Right ventricle myocardium inferior (tissue), 1 donor: ENCODE measurements around the gene RCC2. TPM values are rescaled to one million over a fixed set of nuclear protein-coding genes. Genes with fewer than 3 reads are reported as not detected.
"Not testable (repeated sequence)": the region's sequence is repeated elsewhere in the genome, so short reads cannot be mapped to it uniquely, and the experiment has no call there.

Experiments
- ATAC-seq: fragments of 200-7000 bp; cut with Tn5 transposase; one replicate; pipeline ENCODE4 v1.9.1; 2020; ENCODE audit warnings: mild to moderate bottlenecking, moderate library complexity
- DNase-seq: peaks from one replicate; pipeline ENCODE4 v3.0.0; 2021; ENCODE audit errors: missing footprints
- intact Hi-C: fragments of 100-400 bp; cut with DNase I; formaldehyde crosslinking; loops from one replicate; pipeline ENCODE4 v1.11.0; 2022
- long read RNA-seq: library from polyadenylated mRNA; unstranded; transcript quantifications from one replicate; pipeline ENCODE4 v2.0.0, GENCODE V29; 2021
- total RNA-seq: library from RNA; stranded (reverse); fragmentation: NEBNext Ultra II Directional; extraction: Animal tissue kit (Norgen Biotek cat#: 25700); gene quantifications from one replicate; pipeline ENCODE4 v1.2.1, GENCODE V29; 2021
- donor health status: DM: no; HTN: yes; CAD: no; lungs with severe emphysema.

The RCC2 gene
- total RNA-seq: 12.7 TPM
- long read RNA-seq, full-length matches to known transcripts: 2 of 4 reads
- long read RNA-seq, partial matches to known transcripts: 0 of 4 reads
- long read RNA-seq, other reads (novel, unspliced or antisense): 2 of 4 reads

DNA sequence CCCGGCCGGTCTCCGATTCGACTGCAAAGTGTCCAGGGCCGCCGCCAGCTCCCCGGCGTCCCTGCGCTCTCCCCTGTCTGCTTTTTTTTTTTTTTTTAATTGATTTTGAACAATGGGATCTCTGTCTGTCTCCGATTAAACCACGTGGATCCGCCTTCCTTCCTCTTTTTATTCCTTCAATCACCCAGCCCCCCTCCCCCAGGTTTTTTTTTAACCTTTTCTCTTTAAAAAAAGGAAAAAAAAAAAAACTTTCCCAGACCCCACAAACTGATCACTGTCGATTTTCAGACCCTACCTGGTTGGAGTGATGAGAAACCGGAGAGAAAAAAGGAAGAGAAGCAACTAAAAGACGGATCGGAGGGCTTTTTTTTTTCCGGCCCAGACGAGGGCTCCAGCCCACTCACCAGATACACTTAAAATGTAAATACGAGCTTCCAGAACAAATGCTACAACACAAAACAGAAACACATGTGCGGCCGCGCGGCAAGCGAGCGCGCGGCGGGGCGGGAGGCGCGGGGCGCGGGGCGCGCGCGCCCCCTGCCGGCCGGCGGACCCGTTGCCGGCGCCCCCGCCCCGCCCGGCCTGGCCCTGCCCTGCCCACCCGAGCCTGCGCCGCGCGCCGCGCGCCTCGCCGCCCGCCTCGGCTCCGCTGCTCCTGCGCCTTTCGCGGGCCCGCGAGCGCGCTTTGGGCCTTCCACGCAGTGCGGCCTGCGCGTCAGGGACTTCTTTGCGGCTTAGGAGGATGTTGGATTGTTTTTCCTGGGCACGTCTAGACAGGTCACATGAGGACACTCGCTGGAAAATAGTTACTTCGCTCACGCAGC lies at the start of gene RCC2:
TSS of gene RCC2 (minus strand) at position 428 of the 824 bp plus-strand sequence. CDS start 1,163 bp downstream, outside the sequence.
- ATAC-seq (peak; percentile 87), DNase-seq (peak; percentile 85)
- intact Hi-C loops: loop anchor here (1.0 kb wide), 1 partner anchor 19 kb away; no protein-coding TSS in a partner anchor

DNA sequence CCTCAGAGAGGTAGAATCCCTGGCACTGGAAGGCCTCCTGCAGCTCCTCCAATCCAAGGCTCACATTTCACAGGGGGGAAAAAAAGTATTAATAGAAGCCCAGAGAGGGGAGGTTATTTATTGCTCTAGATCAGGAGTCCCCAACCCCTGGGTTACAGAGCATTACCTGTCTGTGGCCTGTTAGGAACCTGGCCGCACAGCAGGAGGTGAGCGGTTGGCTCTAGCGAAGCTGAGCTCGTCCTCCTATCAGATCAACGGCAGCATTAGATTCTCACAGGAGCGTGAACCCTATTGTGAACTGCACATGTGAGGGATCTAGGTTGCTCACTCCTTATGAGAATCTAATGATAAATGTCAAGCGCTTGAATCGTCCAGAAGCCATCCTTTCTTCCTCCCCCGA lies 46.8 kb upstream of the RCC2 start:
- no peak for ATAC-seq
- no peak for DNase-seq
- intact Hi-C loops: no loop called here

DNA sequence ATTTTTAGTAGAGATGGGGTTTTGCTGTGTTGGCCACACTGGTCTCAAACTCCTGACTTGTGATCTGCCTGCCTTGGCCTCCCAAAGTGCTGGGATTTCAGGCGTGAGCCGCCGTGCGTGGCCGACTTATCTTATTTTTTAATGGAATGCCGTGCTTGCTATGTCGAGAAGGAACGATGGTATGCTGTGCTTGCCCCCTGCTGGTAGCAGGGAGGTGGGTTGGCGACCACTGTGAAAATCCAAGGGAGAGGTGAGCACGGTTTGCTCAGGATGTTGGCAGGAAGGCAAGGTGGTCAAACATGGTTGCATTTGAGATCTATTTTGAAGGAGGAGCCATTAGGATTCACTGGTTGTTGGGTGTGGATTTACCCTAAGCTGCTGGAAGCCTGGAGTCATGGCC lies 45.8 kb upstream of the RCC2 start:
- DNase-seq (no peak), ATAC-seq (no peak)
- intact Hi-C loops: loop anchor here (2.0 kb wide), 1 partner anchor 64 kb away; no protein-coding TSS in a partner anchor

DNA sequence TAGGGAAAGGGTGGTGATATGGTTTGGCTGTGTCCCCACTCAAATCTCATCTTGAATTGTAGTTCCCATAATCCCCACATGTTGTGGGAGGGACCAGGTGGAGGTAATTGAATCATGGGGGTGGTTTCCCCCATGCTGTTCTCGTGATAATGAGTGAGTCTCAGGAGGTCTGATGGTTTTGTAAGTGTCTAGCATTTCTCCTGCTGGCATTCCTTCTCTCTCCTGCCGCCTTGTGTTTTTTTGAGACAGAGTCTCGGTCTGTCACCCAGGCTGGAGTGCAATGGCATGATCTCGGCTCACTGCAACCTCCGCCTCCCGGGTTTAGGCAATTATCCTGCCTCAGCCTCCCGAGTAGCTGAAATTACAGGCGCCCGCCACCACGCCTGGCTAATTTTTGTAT lies 42.5 kb upstream of the RCC2 start:
- intact Hi-C loops, DNase-seq, ATAC-seq: not testable (repeated sequence)

DNA sequence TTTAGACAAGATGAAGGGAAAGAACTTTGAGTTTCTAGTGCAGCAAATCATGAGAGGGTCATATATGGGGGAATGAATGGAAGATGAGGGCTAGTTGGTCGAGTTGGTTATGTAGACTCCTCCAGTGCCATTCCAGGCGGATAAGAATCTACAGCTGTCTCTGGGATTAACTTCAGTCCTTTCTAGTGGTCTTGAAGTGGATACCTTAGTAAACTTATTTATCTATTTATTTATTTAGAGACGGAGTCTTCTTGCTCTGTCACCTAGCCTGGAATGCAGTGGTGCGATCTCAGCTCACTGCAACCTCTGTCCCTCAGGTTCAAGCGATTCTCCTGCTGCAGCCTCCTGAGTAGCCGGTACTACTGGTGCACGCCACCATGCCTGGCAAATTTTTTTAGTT lies 41.4 kb upstream of the RCC2 start:
- ATAC-seq: no peak
- intact Hi-C loops: no loop called here

DNA sequence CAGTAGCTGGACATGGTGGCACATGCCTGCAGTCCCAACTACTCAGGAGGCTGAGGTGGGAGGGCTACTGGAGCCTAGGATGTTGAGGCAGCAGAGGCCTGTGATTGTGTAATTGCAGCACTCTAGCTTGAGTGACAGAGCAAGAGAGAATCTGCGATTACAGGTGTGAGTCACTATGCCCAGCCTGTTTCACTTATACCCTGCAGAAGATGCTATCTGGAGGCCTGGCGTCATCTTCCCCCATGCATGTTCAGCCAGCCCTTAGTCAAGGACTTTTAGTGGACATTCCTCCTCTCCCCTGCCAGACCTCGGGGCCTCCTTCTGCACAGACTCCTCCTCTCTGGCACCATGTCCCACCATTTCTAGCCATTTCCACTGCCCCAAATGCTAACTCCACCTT lies 36.3 kb upstream of the RCC2 start:
- DNase-seq (no peak), ATAC-seq (peak; percentile 57)
- intact Hi-C loops: no loop called here

More for the DNA sequence above, 41.4 kb upstream of the RCC2 start:
- no peak for DNase-seq

DNA sequence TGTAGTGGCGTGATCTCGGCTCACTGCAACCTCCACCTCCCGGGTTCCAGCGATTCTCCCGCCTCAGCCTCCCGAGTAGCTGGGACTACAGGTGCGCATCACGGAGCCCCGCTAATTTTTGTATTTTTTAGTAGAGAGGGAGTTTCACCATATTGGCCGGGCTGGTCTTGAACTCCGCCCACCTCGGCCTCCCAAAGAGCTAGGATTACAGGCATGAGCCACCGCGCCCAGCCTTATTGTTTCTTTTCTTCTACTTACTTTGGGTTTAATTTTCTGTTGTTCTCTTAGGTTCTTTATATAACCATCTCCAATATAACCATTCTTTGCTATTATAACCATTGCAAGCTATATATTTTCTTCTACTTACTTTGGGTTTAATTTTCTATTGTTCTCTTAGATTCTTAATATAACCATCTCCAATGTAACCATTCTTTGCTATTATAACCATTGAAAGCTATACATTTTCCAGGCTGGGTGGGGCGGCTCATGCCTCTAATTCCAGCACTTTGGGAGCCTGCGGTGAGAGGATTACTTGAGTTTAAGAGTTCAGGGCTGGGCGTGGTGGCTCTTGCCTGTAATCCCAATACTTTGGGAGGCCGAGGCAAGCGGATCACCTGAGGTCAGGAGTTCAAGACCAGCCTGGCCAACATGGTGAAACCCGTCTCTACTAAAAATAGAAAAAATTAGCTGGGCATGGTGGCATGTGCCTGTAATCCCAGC lies 35.5 kb upstream of the RCC2 start:
- intact Hi-C loops, DNase-seq, ATAC-seq: not testable (repeated sequence)

DNA sequence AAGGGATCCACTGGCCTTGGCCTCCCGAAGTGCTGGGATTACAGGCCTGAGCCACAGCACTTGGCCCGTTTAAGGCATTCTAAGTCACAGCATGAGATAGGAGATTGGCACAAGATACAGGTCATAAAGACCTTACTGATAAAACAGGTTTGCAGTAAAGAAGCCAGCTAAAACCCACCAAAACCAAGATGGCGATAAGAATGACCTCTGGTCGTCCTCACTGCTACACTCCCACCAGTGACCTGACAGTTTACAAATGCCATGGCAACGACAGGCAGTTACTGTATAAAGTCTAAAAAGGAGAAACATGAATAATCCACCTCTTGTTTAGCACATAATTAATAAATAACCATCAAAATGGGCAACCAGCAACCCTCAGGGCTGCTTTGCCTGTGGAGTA lies 33.3 kb upstream of the RCC2 start:
- no peak for DNase-seq
- intact Hi-C loops: no loop called here
- ATAC-seq: no peak

DNA sequence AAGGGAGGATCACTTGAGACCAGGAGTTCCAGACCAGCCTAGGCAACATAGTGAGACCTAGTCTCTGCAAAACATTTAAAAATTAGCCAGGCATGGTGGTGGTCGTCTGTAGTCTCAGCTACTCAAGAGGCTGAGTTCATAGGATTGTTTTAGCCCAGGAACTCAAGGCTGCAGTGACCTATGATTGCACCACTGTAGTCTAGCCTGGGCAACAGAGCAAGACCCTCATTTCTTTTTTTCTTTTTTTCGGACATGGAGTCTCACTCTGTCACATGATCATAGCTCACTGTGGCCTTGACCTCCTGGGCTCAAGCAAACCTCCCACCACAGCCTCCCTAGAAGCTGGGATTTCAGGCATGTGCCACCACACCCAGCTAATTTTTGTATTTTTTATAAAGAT lies 31.9 kb upstream of the RCC2 start:
- DNase-seq (no peak), ATAC-seq (no peak)
- intact Hi-C loops: no loop called here

DNA sequence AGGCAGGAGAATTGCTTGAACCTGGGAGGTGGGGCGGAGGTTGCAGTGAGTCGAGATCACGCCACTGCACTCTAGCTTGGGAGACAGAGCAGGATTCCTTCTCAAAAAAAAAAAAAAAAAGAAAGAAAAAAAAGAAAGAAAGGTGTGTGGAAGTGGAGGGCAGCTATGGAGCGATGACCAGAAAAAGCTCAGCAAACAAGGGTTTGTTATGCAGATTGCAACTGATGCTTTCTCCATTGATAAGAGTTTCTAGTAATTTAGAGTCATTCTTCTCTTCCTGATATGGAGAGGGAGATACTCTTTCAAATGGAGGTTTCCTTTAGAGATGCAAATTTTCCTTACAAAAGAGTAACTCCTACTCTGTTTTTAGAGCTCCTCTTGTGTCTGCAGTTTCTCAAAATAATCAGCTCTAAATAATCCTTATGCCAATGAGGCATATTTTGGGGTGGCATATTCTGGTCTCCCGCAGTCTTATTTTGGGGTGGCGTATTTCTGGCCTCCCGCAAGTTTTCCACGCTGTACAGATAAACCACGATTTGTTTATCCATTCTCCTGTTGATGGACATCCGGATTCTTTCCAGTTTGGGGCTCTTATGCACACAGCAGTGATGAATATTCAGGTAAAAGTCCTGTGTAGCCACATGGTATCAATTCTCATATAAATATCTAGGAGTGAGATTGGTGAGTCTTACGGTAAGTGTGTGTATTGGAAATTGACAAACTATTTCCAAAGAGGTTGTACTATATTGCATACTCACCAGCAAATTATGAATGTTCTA lies 30.7 kb upstream of the RCC2 start:
- intact Hi-C loops: no loop called here
- DNase-seq: no peak
- no peak for ATAC-seq

DNA sequence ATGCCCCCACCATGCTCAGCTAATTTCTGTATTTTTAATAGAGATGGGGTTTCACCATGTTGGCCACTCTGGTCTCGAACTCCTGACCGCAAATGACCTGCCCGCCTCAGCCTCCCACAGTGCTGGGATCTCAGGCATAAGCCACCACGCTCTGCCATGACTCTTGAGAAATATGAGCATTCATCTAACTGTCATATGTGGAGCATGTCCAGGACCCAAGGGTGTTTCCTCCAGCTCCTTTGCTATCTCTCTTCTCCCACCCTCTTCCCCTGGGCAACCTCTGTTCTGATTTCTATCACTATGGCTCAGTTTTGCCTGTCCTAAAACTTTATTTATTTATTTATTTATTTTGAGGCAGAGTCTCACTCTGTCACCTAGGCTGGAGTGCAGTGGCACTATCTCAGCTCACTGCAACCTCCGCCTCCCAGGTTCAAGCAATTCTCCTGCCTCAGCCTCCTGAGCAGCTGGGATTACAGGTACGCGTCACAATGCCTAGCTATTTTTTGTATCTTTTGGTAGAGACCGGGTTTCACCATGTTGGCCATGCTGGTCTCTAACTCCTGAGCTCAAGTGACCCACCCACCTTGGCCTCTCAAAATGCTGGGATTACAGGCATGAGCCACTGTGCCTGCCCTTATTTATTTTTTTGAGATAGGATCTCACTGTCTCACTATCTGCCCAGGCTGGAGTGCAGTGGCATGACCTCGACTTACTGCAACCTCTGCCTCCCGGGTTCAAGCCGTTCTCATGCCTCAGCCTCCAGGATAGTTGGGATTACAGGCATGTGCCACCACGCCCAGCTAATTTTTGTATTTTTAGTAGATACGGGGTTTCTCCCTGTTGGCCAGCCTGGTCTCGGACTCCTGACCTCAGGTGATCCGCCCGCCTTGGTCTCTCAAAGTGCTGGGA lies 29.1 kb upstream of the RCC2 start:
- DNase-seq, intact Hi-C loops, ATAC-seq: not testable (repeated sequence)

DNA sequence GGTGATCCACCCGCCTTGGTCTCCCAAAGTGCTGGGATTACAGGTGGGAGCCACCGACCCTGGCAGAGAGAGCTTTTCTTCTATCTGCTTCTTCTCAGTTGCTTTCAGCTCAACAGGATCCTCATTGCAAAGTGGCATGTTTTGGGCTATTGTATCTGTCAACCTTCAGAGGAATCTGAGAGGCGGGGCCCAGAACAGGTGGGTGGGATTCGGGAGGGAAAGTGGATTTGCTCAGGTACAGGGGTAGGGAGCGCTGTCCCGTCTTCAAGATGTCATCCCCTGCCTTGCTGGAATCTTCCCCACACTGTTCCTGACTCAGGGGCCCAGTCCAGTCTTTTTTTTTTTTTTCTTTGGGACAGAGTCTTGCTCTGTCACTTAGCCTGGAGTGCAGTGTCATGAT lies 26.9 kb upstream of the RCC2 start:
- intact Hi-C loops: no loop called here
- ATAC-seq (no peak), DNase-seq (no peak)

DNA sequence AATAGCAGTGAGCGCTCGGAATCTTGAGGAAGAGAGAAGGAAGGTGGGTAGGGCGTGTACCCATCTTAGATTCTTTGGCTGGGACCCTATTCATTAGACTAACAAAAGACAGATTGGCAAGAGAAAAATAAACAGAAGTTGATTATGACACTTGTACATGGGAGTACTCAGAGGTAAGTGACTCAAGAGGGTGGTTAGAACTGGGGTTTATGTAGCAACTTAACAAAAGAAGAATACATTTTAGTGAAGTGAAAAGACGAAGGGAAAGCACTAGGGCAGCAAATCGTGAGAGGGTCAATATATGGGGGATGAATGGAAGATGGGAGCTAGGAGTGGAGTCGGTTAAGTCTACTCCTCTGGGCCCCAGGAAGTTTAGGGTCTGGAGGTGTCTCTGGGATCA lies 25.8 kb upstream of the RCC2 start:
- ATAC-seq (no peak), DNase-seq (no peak)
- intact Hi-C loops: no loop called here

DNA sequence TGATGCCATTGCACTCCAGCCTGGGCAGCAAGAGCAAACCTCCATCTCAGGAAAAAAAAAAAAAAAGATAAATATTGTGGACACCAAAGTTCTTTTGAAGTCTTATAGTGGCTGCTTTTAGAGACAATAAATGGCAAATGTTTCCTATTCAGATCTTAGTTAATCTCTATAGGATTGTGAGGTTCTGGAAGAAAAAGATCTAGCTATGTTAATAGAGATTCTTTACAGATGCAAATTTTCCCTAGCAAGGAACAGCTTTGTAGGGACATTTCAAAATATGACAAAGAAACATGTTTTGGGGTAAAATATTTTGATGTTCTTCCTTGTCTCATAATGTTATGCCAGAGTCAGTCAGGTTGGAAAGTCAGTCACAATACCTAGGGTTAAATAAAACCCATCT lies 24.5 kb upstream of the RCC2 start:
- DNase-seq (no peak), ATAC-seq (no peak)
- intact Hi-C loops: no loop called here

DNA sequence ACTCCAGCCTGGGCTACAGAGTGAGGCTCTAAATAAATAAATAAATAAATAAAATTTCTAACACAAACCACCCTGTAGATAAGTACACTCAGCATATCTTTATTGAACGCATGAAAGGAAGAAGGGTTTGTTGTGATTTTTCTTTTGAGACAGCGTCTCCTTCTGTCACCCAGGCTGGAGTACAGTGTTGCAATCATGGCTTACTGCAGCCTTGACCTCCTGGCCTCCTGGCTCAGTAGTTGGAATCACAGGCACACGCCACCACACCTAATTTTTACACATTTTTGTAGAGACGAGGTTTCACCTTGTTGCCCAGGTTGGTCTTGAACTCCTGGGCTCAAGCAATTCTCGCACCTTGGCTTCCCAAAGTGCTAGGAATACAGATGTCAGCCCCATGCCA lies 23.2 kb upstream of the RCC2 start:
- ATAC-seq: no peak
- intact Hi-C loops: no loop called here
- no peak for DNase-seq

DNA sequence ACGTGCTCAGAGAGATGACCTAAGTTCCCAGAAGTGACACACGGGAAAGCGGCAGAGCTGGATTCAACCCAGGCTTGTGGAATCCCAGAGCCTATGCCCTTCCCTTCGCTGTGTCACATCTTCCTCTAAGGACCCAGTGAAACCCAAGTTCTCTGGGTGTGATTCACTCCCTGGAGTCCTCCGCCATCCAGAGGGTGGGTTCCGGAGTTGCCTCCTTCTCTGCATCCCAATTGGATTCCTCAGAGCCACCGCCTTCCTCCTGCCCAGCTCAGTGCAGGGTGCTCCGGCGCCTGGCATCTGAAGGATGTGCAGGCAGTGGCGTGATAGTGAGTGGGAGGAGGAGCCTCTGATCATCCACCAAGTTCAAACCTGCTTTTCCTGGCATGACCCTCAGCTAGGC lies 20.7 kb upstream of the RCC2 start:
- intact Hi-C loops: no loop called here
- no peak for ATAC-seq
- no peak for DNase-seq

DNA sequence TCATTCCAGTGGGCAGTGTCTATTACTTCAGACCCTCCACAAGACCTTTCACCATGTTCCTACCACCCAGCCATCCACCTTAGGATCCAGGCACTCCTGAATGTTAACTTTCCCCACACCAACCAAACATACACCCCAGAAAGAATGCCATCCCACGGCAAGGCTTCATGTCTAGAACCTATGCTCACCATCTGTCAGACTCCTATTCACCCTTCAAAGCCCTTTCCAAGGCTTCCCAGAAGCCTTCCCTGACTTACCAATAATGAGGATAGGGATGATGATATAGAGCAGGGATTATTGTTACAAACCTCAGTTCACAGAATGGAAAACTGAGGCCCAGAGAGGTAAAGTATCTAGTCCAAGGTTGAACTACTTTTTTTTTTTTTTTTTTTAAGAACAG lies 19.3 kb upstream of the RCC2 start:
- DNase-seq (no peak), ATAC-seq (no peak)
- intact Hi-C loops: no loop called here

DNA sequence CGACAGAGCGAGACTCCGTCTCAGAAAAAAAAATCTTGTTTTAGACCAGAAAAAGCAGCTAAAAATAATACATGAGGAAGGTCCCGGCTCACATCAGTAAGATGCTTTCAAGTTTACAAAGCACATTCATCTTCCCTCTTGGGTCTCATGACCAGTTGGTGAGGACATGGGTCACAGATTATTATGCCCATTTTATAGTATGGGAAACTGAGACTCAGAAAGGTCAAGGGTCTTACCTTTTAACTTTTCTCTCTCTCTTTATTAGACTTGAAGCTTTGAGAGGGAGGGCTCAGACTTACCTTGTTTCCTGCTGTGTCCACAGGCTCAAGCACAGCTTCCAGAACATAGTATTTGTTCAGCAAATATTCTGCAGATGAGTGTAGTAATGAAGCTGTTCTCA lies 13.2 kb upstream of the RCC2 start:
- DNase-seq (no peak), ATAC-seq (no peak)
- intact Hi-C loops: no loop called here
